CD4-positive, alpha-beta T cell treated with Interferon gamma for 1 hour (primary cell): ENCODE measurements around the gene TECPR2.
"Not testable (repeated sequence)": the region's sequence is repeated elsewhere in the genome, so short reads cannot be mapped to it uniquely, and the experiment has no call there.

Source experiments
- DNase-seq: peaks from one replicate; pipeline ENCODE4 v3.0.0-alpha.2; 2020

TECPR2 gene

DNA sequence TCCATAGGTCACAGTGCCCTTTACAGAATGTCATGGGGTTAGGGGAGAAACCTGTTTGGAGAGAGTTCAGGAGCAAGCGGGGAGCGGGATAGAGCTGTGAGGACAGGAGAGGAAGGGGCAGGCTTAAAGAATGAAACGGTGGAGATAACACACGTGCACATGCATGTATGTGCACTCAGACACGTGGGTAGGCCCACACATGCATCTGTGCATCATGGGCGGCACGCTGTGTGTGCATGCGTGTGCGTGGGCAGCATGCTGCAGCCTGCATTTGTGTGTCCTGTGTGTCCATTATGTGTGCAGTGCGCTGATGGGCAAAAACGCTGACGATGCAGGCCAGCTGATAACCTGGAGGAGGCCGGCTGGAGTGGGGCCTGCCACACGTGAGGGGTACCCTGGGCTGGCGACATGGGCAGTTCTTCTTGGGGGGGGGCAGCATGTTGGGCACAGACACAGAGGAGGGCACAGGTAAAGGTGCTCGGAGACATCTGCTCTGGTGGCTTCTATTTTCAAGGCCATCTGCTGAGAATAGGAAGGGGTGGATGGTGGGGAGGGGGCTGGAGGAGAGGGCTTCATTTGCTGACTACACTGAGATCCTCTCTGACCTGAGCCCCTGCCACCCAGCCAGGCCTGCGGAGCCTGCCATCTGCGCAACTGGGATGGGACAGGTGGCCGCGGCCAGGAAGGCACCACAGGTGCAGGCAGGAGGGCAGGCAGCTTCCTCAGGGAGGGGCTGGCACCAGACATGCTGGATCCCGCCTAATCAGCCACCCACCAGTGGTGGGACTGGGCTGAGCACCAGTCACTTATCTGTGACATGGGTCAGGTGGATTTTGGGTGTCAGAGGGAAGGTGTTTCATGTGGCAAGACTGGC, 151.4 kb downstream of the TECPR2 start:
- DNase-seq = no peak

DNA sequence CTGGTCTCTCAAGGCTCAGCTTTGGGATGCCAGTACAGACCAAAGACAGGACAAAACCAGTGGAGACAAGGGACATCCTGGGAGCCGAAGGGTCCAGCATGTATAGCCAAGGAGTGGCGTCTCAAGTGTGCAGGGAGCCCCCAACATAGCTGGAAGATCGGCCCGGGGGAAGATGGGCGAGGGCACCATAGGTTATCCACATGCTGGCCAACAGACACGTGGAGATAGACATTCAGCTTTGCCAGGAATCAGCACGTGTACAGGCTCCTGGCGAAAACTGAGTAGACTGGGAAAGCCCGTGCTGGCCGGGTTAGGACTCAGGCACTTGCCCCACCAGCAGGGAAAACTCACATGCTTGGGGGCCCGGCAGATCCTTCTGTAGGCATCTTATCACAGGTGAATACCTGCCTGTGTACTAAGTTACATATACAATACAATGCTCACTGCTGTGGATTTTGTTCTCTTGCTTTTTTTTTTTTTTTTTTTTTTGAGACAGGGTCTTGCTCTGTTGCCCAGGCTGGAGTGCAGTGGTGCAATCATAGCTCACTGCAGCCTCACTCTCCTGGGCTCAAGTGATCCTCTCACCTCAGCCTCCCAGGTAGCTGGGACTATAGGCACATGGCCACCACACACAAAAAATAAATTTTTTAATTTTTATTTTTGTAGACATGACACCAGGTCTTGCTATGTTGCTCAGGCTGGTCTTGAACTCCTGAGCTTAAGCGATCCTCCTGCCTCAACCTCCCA, 152.4 kb downstream of the TECPR2 start:
- no peak for DNase-seq

DNA sequence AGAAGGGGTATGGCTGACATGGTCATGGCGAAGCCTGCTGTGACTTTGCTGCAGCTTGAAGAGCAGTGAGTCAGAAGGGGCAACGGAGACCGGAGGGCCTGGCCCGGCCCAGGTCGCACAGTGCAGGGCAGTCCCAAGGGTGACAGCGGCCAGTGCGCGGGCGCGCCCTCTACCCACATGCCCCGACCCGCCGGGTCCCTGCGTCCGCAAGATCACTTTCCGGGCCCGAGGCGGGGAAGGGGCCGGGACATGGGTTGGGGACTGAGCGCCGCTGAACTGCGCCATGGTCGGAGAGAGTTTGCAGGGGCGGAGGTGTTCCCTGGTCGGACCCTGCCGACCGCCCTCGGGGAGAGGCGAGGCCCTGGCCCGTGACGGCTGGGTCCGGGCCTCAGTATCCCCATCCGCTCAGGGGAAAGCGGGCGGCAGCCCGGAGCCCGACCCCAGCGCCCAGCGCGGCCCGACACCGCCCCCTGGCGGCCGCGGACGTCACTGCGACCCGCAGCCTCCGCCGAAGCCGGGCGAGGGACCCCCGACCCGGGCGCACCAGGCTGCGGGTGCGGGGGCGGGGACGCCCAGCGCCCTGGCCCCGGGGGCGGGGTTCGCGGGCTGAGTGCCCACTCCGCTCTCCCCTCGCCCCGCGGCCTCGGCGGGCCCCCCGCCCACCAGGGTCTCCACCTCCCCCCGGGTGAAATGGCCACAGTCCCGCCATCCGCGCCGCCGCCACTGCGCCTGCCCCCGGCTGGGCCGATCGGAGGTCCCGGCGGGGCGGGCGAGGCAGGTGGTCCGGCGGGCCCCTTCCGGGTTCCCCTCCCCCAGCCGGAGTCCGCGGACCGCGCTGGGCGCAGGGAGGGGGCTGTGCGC, 154.0 kb downstream of the TECPR2 start:
- peak; percentile 50 for DNase-seq

DNA sequence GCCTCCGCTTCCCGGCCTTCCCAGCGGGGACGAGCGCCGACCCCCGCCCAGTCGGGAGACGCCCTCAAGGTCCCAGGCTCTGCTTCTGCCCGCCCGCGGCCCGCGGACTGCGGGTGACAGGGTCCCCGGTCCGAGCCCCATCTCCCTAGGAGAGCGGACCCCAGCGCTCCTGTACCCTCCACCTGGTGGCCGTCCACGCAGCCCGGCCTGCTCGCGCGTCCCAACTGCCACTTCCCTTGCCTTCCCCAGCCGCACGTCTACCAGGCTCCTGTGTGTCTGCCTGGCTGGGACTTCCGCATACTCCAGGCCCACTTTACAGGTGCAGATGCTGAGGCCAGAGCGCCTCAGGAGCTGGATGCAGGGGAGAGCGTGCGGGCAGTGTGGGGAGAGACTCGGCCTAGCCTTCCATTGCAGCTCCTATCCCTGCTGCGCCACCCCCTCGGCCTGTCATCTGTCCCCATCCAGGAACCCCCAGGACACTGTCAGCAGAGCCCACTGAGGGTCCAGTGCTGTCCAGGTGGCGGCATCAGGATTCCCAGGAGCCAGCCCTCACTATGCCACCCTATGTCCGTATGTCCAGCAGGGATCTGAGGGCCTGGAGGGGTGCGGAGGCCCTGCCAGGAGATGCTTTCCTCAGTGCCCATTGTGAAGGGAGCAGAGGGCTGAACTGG, 154.8 kb downstream of the TECPR2 start:
- DNase-seq = no peak

DNA sequence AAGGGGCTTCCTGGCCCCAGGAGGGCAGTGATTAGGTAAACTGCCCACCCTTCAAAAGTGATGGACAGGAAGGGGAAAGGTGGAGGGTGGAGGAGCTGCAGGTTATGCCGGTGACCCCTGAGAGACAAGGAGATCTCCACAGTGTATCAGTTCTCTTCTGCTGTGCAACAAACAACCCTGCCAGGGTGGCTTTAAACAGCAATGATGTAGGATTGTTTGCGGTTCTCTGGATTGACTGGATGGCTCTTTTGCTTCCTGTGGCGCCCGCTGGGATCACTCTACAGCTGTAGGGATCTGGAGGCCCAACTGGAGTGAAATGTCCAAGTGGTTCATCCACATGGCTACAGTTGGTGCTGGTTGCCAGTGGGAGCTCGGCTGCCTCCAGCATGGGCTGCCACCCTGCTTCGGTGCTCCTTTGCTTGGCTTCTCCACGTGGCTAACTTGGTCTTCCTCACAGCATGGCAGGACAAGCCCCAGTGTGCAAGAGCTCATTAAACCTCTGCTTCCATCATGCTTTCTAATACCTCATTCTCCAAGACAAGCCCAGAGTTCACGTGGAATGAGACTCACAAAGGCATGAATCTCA, 155.4 kb downstream of the TECPR2 start:
- DNase-seq = no peak

DNA sequence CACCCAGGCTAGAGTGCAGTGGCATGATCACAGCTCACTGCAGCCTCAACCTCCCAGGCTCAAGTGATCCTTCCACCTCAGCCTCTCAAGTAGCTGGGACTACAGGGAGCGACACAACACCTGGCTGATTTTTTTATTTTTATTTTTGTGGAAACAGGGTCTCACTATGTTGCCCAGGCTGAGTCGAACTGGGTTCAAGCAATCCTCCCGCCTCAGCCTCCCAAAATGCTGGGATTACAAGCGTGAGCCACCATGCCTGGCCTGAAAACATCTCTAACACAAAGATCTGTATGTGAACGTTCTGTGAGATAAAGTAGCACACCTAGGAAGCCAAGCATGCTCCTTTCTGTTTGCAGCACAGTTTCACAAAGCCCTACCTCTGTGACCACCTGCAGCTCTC, 157.0 kb downstream of the TECPR2 start:
- not testable (repeated sequence) for DNase-seq

DNA sequence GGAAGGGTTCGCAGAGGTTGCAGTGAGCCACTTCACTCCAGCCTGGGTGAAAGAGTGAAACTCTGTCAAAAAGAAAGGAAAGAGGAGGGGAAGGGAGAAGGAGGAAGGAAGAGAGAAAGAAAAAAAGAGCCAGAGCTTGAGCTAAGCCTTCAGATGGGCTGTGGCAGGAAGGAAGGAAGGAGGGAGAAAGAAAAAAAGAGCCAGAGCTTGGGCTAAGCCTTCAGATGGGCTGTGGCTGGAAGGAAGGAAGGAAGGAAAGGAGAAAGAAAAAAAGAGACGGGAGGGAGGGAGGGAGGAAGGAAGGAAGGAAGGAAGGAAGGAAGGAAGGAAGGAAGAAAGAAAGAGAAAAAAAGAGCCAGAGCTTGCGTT, 160.4 kb downstream of the TECPR2 start:
- no peak for DNase-seq

DNA sequence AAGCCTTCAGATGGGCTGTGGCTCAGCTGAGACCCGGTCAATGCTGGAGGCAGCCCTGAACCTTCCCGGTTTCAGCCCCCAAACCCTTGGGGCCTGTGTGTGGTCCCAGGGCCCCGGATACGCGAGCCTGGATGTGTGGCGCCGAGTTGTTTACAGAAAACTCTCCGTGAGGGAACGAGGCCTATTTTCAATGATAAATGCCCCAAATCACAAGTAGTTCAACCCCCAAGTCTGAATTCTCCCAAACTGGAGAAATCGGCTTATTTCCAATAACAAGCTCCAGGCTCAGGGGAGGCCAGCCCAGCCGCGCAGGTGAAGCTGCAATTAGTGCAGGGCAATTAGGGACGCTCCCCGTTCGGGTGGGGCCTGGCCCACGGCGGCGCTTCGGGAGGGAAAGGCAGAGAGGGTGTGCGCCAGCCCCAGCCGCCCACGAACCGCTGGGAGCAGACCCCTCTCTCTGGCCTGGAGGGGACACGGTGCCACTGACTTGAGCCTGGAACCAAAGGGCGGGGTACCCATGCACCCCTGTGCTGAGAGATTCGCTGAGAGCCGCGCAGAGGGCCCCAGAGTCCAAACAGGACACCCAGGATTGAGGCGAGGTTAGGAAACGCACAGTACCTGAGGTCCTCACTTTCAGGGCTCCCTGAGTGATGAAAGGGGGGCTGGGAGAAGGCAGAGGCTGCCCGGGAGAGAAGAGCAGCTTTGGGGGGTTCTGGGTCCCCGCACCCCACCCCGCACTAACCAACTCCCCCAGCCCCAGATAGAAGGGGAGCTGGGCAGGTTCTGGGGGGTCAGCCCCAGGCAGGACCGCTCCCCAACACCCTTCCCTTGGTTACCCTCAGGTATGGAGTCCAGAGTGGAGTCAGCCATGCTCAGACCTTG, 161.1 kb downstream of the TECPR2 start:
- no peak for DNase-seq

DNA sequence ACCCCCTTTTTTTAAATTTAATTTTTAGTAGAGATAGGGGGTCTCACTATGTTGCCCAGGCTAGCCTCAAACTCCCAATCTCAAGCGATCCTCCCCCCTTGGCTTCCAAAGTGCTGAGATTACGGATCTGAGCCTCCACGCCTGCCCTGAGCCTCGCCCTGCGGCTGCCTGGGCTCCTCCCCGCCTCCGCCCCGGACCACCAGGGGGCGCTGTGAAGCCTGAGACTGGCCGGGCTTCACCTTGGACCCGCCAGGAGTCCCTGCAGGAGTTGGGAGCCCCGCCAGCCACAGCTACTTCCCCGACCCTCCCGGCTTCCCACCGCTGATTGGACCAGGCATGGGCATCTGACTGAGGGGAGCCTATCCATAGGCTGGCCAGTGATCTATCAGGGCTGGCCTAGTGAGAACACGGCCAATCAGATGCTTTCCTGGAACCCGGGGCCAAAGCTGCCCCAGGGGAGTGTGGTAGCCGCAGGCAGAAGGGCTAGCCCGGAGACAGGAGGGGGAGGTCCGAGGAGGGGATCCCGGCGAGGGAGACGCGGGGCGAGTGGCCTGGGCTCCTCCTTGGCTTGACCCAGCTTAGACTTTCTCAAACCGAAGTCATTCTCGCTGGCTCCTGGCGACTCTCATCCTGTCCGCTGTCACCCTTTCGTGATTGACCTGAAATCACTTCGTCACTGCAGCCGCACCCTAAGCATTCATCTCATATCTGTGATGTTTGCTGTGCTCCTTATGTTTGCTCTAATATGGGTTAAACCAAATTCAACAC, 161.9 kb downstream of the TECPR2 start:
- peak; percentile 93 for DNase-seq

DNA sequence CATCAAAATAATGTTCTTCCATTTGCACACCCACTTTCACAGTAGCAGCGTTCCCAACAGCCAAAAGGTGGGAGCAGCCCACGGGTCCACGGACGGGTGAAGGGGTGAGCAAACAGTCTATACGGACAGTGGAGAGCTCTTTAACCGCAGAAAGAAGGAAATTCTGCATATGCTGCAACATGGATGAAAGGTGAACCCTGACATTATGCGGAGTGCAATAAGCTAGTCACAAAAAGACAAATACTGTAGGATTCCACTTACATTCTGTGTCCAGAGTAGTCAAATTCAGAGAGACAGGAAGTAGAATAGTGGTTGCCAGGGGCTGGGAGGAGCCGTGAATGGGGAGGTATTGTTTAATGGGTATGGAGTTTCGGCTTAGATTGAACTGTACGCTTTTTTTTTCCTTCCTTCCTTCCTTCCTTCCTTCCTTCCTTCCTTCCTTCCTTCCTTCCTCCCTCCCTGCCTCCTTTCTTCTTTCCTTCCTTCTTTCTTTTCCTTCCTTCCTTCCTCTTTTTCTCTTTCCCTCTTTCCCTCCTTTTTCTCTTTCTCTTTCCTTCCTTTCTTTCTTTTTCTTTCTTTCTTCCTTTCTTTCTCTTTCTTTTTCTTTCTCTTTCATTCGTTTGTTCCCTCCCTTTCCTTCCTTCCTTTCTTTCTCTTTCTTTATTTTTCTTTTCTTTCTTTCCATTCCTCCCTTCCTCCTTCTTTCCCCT, 162.6 kb downstream of the TECPR2 start:
- peak; percentile 32 for DNase-seq

DNA sequence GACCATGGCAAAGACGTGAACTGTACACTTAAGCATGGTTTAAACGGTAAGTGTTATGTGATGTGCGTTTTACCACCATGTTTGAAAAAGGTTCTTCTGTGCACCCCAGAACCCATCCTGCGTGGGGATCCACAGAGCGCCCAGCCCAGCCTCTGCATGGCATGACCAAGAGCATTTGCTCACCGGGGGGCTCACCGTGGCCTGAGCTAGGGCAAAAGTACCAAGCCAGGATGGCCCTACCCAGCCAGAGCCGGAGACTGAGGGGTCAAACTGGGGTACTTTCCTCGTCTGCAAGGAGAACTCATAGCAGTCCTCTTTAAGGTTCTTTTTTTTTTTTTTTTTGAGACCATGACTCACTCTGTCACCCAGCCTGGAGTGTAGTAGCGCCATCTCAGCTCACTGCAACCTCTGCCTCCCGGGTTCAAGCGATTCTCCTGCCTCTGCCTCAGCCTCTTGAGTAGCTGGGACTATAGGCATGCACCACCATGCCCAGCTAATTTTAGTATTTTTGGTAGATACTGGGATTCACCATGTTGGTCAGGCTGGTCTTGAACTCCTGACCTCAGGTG, 163.3 kb downstream of the TECPR2 start:
- no peak for DNase-seq

DNA sequence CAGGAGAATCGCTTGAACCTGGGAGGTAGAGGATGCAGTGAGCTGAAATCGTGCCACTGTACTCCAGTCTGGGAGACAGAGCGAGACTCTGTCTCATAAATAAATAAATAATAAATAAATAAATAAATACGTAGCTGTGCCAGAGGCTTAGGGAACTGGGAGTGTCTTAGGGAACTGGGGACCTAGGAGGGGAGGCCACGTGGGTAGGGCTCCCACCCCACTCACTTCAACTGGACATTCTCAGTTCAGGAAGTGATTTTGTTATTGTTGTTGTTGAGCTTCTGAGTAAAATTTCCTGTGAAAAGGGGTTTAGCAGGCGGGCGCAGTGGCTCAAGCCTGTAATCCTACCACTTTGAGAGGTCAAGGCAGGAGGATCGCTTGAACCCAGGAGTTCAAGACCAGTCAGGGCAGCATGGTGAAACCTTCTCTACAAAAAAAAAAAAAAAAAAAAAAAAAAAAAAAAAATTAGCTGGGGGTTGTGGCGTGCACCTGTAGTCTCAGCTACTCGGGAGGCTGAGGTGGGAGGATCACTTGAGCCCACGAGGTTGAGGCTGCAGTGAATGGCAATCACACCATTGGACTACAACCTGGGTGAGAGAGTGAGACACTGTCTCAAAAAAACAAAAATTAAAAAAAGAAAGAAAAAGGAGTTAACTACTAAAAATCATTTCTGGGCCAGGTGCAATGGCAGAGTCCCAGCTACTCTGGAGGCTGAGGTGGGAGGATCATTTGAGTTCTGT, 165.9 kb downstream of the TECPR2 start:
- no peak for DNase-seq

DNA sequence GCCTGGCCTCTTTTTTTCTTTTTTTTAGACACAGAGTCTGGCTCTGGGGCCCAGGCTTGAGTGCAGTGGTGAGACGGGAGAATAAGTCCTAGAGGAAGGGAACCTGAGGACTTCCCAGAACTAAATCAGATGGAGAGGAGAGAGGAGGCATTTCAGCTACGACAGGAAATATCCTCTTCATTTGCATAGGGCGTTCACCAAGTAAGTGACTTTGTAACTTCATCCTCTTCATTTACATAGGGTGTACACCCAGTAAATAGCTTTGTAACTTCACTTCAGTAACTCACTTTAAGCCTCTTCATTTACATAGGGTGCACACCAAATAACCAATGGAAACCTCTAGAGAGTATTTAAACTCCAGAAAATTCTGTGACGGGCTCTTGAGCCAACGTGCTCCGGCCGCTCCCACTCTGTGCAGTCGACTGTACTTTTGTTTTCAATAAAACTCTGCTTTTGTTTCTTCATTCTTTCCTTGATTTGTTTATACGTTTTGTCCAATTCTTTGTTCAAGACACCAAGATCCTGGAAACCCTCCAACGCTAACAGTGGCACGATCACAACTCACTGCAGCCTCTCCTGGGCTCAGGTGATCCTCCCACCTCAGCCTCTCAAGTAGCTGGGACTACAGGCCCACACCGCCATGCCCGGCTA, 168.2 kb downstream of the TECPR2 start:
- DNase-seq = no peak

DNA sequence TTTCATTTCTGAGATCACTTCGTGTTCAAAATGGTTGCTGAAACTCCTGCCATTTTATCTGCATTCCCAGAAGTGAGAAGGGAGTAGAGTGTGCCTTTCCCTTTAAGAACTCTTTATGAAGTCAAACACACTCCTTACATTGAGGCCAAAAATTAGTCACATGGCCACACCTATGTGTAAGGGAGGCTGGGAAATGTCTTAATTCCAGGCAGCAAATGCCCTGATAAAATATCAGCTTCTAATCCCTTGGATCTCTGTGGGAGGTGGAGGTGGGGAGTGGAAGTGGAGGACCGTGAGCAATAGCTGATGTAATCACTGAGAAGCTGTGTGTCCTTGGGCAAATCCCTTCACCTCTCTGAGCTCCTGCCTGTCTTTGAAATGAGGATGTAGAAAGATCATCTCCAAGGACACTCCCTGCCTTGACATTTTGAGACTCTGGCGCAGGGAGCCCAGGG, 169.5 kb downstream of the TECPR2 start:
- DNase-seq = no peak

DNA sequence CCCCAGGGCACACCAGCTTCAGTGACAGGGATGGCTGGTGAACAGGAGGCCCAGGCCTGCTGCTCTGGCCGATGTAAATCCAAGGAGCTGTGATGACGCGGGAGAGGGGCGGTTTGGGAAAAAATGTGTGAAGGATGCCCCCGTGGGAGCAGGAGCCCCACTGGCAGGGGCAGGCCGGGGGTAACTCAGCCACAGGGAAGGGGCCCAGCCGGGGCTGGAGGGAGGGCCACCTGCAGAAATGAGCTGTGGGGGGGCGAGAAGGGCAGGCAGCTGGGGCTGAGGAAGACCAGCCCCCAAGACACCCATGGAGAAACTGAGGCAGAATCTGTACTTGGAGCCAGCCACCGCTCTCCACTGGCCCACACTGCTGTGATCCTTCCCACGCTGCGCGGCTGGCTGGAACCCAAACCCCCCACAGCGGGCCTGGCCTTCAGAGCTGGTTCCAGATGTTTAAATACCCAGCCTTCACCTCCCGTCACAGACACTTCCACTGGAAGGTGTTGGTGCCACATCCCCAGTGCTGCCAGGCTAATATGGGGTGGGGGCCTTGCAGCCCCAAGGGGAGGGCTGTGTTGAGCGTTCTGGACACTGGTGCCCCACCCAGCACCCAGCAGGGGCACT, 175.3 kb downstream of the TECPR2 start:
- DNase-seq = no peak

DNA sequence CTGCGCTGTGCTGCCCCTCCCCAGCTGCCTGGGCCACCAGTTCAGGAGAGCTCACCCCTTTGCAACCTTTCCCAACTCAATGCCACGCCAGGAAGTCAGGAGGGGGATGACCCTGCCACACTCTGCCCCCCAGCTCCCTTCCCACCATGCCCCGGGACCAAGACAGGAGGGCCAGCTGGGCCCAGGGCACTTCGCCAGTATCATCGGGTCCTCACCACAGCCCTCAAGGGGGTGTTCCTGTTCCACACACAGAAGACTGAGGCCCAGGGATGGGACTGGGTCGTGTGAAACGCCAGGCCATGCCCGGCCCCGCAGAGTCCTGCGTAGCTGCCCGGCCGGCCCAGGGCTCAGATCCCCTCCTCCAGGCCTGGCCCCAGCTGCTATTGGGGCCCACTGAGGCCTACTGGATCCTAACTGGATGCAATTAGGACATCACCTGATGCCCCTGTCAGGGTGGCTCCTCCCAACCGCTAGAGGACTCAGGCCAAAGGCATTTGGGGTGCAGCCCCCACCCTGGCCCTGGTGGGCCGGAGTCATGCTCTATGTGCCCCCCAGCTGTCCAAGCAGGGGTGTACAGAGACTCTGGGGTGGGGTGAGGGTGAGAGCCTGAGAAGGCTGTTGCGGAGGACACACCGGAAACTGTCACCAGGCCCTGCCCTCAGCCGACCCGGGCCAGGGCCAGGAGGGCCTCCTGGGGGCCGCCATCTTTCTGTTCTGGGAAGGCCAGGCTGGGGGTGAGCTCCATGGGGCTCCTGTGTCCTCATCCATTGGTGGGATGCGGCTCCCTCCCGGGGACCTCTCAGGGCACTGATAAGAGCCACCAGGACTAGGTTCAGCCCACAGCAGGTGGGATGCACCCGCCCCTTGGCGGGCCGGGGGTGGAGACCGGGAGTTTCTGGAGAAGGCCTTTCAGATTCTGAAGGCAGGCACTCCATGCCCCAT, 176.1 kb downstream of the TECPR2 start:
- DNase-seq = no peak
